Endothelial cell of umbilical vein (primary cell): ENCODE data around the gene CEP250. TPM values are rescaled to one million over a fixed set of nuclear protein-coding genes. Genes with fewer than 3 reads are reported as not detected.

Experiments used
- BruUV-seq: library from RNA; stranded (reverse); fragments of 400-500 nt; replicated peaks from 2 replicates; lab custom pipeline; 2021; lab: Mats Ljungman, UMichigan
- CTCF ChIA-PET: fragments of 300-600, 350-600 bp; sonication (Branson Sonifier 250); formaldehyde crosslinking; loops from one replicate; lab custom pipeline; 2021; ENCODE audit warnings: antibody characterized with exemption, inconsistent platforms; lab: Charles Lee
- POLR2A ChIA-PET: fragments of 300-600, 350-600 bp; sonication (Branson Sonifier 250); formaldehyde crosslinking; loops from one replicate; lab custom pipeline; 2021; ENCODE audit warnings: antibody characterized with exemption, inconsistent platforms; lab: Charles Lee
- DNase-seq: peaks from one replicate; pipeline ENCODE4 v3.0.0-alpha.2; 2011; ENCODE audit warnings: low read depth, low spot score
- FAIRE-seq: peaks from 2 replicates; lab custom pipeline; 2011; peaks lifted over from hg19 to GRCh38; lab: Jason Lieb, UNC
- H2AFZ ChIP-seq: 2 replicates; pipeline ENCODE4 v1.6.0; 2012; ENCODE audit warnings: low read depth, low read length, control low read depth, inconsistent platforms
- H3K27ac ChIP-seq: 2 replicates; pipeline ENCODE4 v1.5.1; 2011; ENCODE audit warnings: low read depth, mild to moderate bottlenecking, control low read depth, low read length, moderate library complexity; ENCODE audit not compliant: insufficient read depth
- H3K27me3 ChIP-seq, 2 experiments: 2 replicates each; pipeline versions ENCODE4 v1.6.0 to v1.6.1; 2011; ENCODE audit warnings: low read length in 2 of 2, mixed read lengths in 1 of 2; ENCODE audit not compliant: control insufficient read depth in 2 of 2, insufficient read depth in 2 of 2
- H3K36me3 ChIP-seq, 2 experiments: 2 replicates in 1 of 2; 3 replicates in 1 of 2; pipeline ENCODE4 v1.5.1; 2011; ENCODE audit warnings: low read length in 2 of 2, mild to moderate bottlenecking in 1 of 2, moderate library complexity in 1 of 2; ENCODE audit not compliant: control insufficient read depth in 2 of 2, insufficient read depth in 2 of 2; ENCODE audit errors: extremely low read depth in 1 of 2
- H3K4me1 ChIP-seq: 3 replicates; pipeline ENCODE4 v1.5.1; 2011; ENCODE audit warnings: mild to moderate bottlenecking, low read length; ENCODE audit not compliant: control insufficient read depth, insufficient read depth; ENCODE audit errors: extremely low read depth
- H3K4me2 ChIP-seq: 2 replicates; pipeline ENCODE4 v1.6.1; 2011; ENCODE audit warnings: low read length, control low read depth, mixed read lengths; ENCODE audit not compliant: insufficient read depth
- H3K4me3 ChIP-seq, 3 experiments: fragments of 200-600 bp in 1 of 3; sonication (generic), shearing (Covaris generic) in 1 of 3; replicated peaks in 1 of 3; 2 replicates each; pipeline ENCODE4 v1.5.1; 2011 to 2016; ENCODE audit warnings: control low read depth in 3 of 3, low read length in 3 of 3, mild to moderate bottlenecking in 2 of 3, inconsistent platforms in 1 of 3, low read depth in 1 of 3, moderate library complexity in 1 of 3; ENCODE audit not compliant: insufficient read depth in 1 of 3
- H3K79me2 ChIP-seq: 2 replicates; pipeline ENCODE4 v1.6.0; 2012; ENCODE audit warnings: low read length, inconsistent platforms; ENCODE audit not compliant: control insufficient read depth, insufficient read depth
- H3K9ac ChIP-seq: replicated peaks from 2 replicates; pipeline ENCODE3; 2011; ENCODE audit warnings: low read length, control low read depth; ENCODE audit not compliant: insufficient read depth; ENCODE audit errors: extremely low read depth
- H3K9me1 ChIP-seq: replicated peaks from 3 replicates; pipeline ENCODE4 v1.6.0; 2011; ENCODE audit warnings: mild to moderate bottlenecking, low read length; ENCODE audit not compliant: control insufficient read depth, insufficient read depth; ENCODE audit errors: extremely low read depth
- H3K9me3 ChIP-seq: replicated peaks from 2 replicates; pipeline ENCODE4 v1.5.1; 2012; ENCODE audit warnings: low read length, inconsistent platforms; ENCODE audit not compliant: control insufficient read depth, insufficient read depth
- H4K20me1 ChIP-seq: replicated peaks from 2 replicates; pipeline ENCODE3; 2011; ENCODE audit warnings: mild to moderate bottlenecking, low read length; ENCODE audit not compliant: control insufficient read depth, insufficient read depth; ENCODE audit errors: extremely low read depth
- CTCF ChIP-seq, 2 donors: IDR thresholded peaks; 1 replicate in 1 of 2; 2 replicates in 1 of 2; pipeline ENCODE4 v1.5.1; 2011; ENCODE audit warnings: low read length in 2 of 2, mild to moderate bottlenecking in 2 of 2, moderate library complexity in 2 of 2, control low read depth in 1 of 2, inconsistent platforms in 1 of 2, low read depth in 1 of 2; ENCODE audit not compliant: insufficient read depth in 1 of 2; ENCODE audit errors: extremely low read depth in 1 of 2
- EZH2 ChIP-seq: IDR thresholded peaks from 2 replicates; pipeline ENCODE4 v1.6.1; 2012; ENCODE audit warnings: borderline replicate concordance, low read depth, mild to moderate bottlenecking, moderate library complexity, low read length, inconsistent platforms; ENCODE audit not compliant: severe bottlenecking
- FOS ChIP-seq: IDR thresholded peaks from 2 replicates; pipeline ENCODE4 v1.6.1; 2011; ENCODE audit warnings: mild to moderate bottlenecking, low read length, moderate library complexity, borderline replicate concordance; ENCODE audit not compliant: insufficient read depth
- GATA2 ChIP-seq: IDR thresholded peaks from 2 replicates; pipeline ENCODE4 v1.7.0; 2011; ENCODE audit warnings: low read depth, mild to moderate bottlenecking, moderate library complexity, mixed read lengths, low read length; ENCODE audit not compliant: insufficient read length, insufficient read depth
- JUN ChIP-seq: IDR thresholded peaks from 2 replicates; pipeline ENCODE4 v1.6.1; 2011; ENCODE audit warnings: borderline replicate concordance, low read depth; ENCODE audit not compliant: insufficient read length, insufficient read depth
- MYC ChIP-seq: IDR thresholded peaks from one replicate; pipeline ENCODE4 v1.6.1; 2011; ENCODE audit warnings: mild to moderate bottlenecking, low read depth, low read length
- POLR2A ChIP-seq: IDR thresholded peaks from 2 replicates; pipeline ENCODE4 v1.6.1; 2012; ENCODE audit warnings: low read depth, mild to moderate bottlenecking, control low read depth, low read length
- POLR2AphosphoS5 ChIP-seq: IDR thresholded peaks from 2 replicates; pipeline ENCODE4 v1.6.1; 2012; ENCODE audit warnings: low read depth, mild to moderate bottlenecking, control low read depth, low read length, moderate library complexity; ENCODE audit not compliant: insufficient read depth
- dilution Hi-C: fragments of 300-500 bp; cut with MboI; formaldehyde crosslinking; loops from one replicate; pipeline ENCODE4 v1.15.0; 2019; ENCODE audit warnings: low sequenced_read_pairs; ENCODE audit not compliant: extremely low pct_ligation_motif_present
- intact Hi-C: fragments of 100-400 bp; cut with micrococcal nuclease; formaldehyde crosslinking; loops from one replicate; pipeline ENCODE4 v1.10.0; 2022
- polyA plus RNA-seq, 4 experiments: library from polyadenylated mRNA; depleted of rRNA in 3 of 4; stranded (reverse) in 3 of 4; unstranded in 1 of 4; fragments of >200 nt; gene quantifications; 2 replicates each; pipeline versions ENCODE4 v1.2.1 to v1.2.3, GENCODE V29; 2011 to 2012; ENCODE audit warnings: missing spikeins in 1 of 4
- total RNA-seq: library from RNA; stranded (reverse); gene quantifications from 2 replicates; pipeline ENCODE4 v1.2.3, GENCODE V29; 2021
- TF ChIP-seq, protein P1 (sequence below): IDR thresholded peaks from 2 replicates; pipeline ENCODE4 v1.6.1; 2011; ENCODE audit not compliant: insufficient read depth, insufficient read length

The CEP250 gene
- total and polyA plus RNA-seq, 2 donors (not counting 3 experiments of a cell fraction or from before 2014, with no cell fraction given): 5.3 to 58.9 TPM

GRCh38 chr20:35487479-35487878 lies 32.1 kb downstream of the CEP250 start:
- TF ChIP-seq MYC (no peak), CTCF (IDR thresholded peaks at IDR 0.05; ENCODE audit: extremely low read depth in 1 of 2, insufficient read depth in 1 of 2, low read depth in 1 of 2, low read length in 2 of 2) (no peak), EZH2 (no peak), JUN (no peak), POLR2A (no peak), GATA2 (no peak), POLR2AphosphoS5 (no peak), FOS (no peak)
- TF ChIP-seq, protein P1, sequence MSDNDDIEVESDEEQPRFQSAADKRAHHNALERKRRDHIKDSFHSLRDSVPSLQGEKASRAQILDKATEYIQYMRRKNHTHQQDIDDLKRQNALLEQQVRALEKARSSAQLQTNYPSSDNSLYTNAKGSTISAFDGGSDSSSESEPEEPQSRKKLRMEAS: no peak
- H3K9me3 ChIP-seq: no peaks in the 10 kb centered on the region
- no peak overlapping the region for H3K4me3 ChIP-seq
- no peak overlapping the region for H3K27ac ChIP-seq
- H3K4me1 ChIP-seq: peaks cover 8% of the 10 kb centered on the region
- no peak overlapping the region for H3K9ac ChIP-seq
- H2AFZ ChIP-seq: no peak overlapping the region
- DNase-seq (no peak), FAIRE-seq (no peak)
- CTCF ChIA-PET: interaction anchor here (1.1 kb wide), 1 partner anchor 15 kb away, joined by 3 read pairs; no protein-coding TSS in a partner anchor
- intact Hi-C loops (no loop called here), dilution Hi-C loops (no loop called here)
- no peak overlapping the region for H3K4me2 ChIP-seq
- BruUV-seq: no TSS peak
- no peaks in the 10 kb centered on the region for H3K27me3 ChIP-seq
- POLR2A ChIA-PET: interaction anchor here (0.5 kb wide), 1 partner anchor 20 kb away, joined by 5 read pairs; no protein-coding TSS in a partner anchor
- no peaks in the 10 kb centered on the region for H4K20me1 ChIP-seq
- H3K36me3 ChIP-seq: peaks cover 2 to 15% of the 10 kb centered on the region in 2 experiments
- no peaks in the 10 kb centered on the region for H3K79me2 ChIP-seq
- H3K9me1 ChIP-seq: no peaks in the 10 kb centered on the region
